GM23248 (cell line): ENCODE data around the gene LMAN2. TPM values are rescaled to one million over a fixed set of nuclear protein-coding genes. Genes with fewer than 3 reads are reported as not detected.

Experiments
- DNase-seq: peaks from one replicate; pipeline ENCODE4 v3.0.0-alpha.2; 2015
- H2AFZ ChIP-seq: fragments of 200-600 bp; sonication (generic); 2 replicates; pipeline ENCODE4 v1.6.1; 2016; ENCODE audit warnings: antibody characterized with exemption
- H3F3A ChIP-seq: fragments of 200-600 bp; sonication (generic); 2 replicates; pipeline ENCODE4 v1.6.1; 2016; ENCODE audit warnings: mild to moderate bottlenecking, antibody characterized with exemption, mixed run types; ENCODE audit not compliant: insufficient read depth
- H3K27ac ChIP-seq: fragments of 200-600 bp; sonication (generic); 2 replicates; pipeline ENCODE4 v1.5.1; 2016; ENCODE audit warnings: mild to moderate bottlenecking
- H3K27me3 ChIP-seq: fragments of 200-600 bp; sonication (generic); replicated peaks from 2 replicates; pipeline ENCODE4 v1.6.1; 2016; ENCODE audit warnings: mild to moderate bottlenecking; ENCODE audit not compliant: insufficient read depth
- H3K36me3 ChIP-seq: fragments of 200-600 bp; sonication (generic); 2 replicates; pipeline ENCODE4 v1.6.1; 2016; ENCODE audit warnings: low read depth, mild to moderate bottlenecking
- H3K4me1 ChIP-seq: fragments of 200-600 bp; sonication (generic); 2 replicates; pipeline ENCODE4 v1.6.1; 2016; ENCODE audit warnings: mild to moderate bottlenecking; ENCODE audit not compliant: insufficient read depth
- H3K4me2 ChIP-seq: fragments of 200-600 bp; sonication (generic); one replicate; pipeline ENCODE4 v1.6.1; 2016; ENCODE audit warnings: mild to moderate bottlenecking; ENCODE audit not compliant: unreplicated experiment
- H3K4me3 ChIP-seq: fragments of 200-600 bp; sonication (generic); 2 replicates; pipeline ENCODE4 v1.5.1; 2016; ENCODE audit warnings: mild to moderate bottlenecking
- H3K79me2 ChIP-seq: fragments of 200-600 bp; sonication (generic); 2 replicates; pipeline ENCODE4 v1.6.1; 2016; ENCODE audit warnings: mild to moderate bottlenecking; ENCODE audit not compliant: insufficient read depth
- H3K9ac ChIP-seq: fragments of 200-600 bp; sonication (generic); 2 replicates; pipeline ENCODE4 v1.6.1; 2016; ENCODE audit warnings: mild to moderate bottlenecking
- H3K9me2 ChIP-seq: fragments of 200-600 bp; sonication (generic); 2 replicates; pipeline ENCODE4 v1.6.1; 2016; ENCODE audit warnings: mixed run types, mild to moderate bottlenecking, moderate library complexity; ENCODE audit not compliant: insufficient read depth
- H3K9me3 ChIP-seq: fragments of 200-600 bp; sonication (generic); one replicate; pipeline ENCODE4 v1.6.1; 2017; ENCODE audit warnings: low read depth
- H4K20me1 ChIP-seq: fragments of 200-600 bp; sonication (generic); 2 replicates; pipeline ENCODE4 v1.6.0; 2016; ENCODE audit not compliant: insufficient read depth
- EZH2 ChIP-seq: fragments of 200-600 bp; sonication (generic); IDR thresholded peaks from 2 replicates; pipeline ENCODE4 v1.6.1; 2018; ENCODE audit warnings: antibody characterized with exemption, mild to moderate bottlenecking; ENCODE audit not compliant: insufficient read depth, poor library complexity, severe bottlenecking
- EZH2phosphoT487 ChIP-seq: fragments of 200-600 bp; sonication (generic); IDR thresholded peaks from 2 replicates; pipeline ENCODE4 v1.6.1; 2018; ENCODE audit warnings: antibody characterized with exemption, moderate library complexity, mild to moderate bottlenecking, low read depth; ENCODE audit not compliant: insufficient read depth
- WGBS, 2 experiments: methylation state at CpG; one replicate each; pipeline ENCODE4 v1.1.6; 2015 to 2017; ENCODE audit warnings: low lambda C conversion rate in 2 of 2, low coverage in 1 of 2; ENCODE audit errors: missing lambda C conversion rate in 2 of 2; 5-methylcytosine and 5-hydroxymethylcytosine counted together
- in situ Hi-C: fragments of 300-500 bp; cut with MboI; formaldehyde crosslinking; loops from 2 replicates; pipeline ENCODE4 v1.15.0; 2020
- polyA plus RNA-seq: library from polyadenylated mRNA; unstranded; fragments of >200 nt; fragmentation: Nextera tagmentation; extraction: Ambion mirVana; gene quantifications from 2 replicates; pipeline ENCODE4 v1.2.1, GENCODE V29; 2016
- total RNA-seq: library from RNA; depleted of rRNA; stranded (reverse); fragments of >200 nt; shearing (Covaris generic); gene quantifications from 2 replicates; pipeline ENCODE4 v1.2.3, GENCODE V29; 2014

Gene LMAN2
- total and polyA plus RNA-seq, 2 experiments from 2014 or later = 303 to 313 TPM

DNA sequence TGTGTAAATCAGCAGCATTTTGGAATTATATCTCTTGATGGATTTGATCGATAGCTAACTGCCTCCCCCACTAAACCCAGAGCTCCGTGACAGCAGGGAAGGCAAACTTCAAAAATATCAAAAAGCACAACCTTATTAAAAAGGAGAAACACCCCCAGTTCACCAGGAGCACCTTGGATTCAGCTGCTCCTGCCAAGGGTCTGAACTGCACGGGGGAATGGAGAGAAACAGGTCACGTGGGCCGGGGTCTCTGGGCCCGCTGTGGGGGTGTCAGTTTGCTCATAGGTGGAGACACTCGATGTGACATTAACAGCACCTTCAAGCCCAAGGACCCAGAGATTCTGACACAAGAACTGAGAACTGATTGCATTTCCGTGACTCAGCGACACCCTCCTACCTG, 31.7 kb upstream of the LMAN2 start:
- H4K20me1 ChIP-seq = no peaks in the 10 kb centered on the region
- no peak overlapping the region for H3K4me2 ChIP-seq
- 72 to 75% methylated on average over 9 of the region's 9 CpGs for WGBS, 2 experiments
- no peaks in the 10 kb centered on the region for H3K9me3 ChIP-seq
- no peak overlapping the region for H3K9ac ChIP-seq
- no peak overlapping the region for H3K4me3 ChIP-seq
- no peaks in the 10 kb centered on the region for H3K79me2 ChIP-seq
- H3K4me1 ChIP-seq = no peaks in the 10 kb centered on the region
- no peak for DNase-seq
- peaks cover 7% of the 10 kb centered on the region for H3F3A ChIP-seq
- H3K27ac ChIP-seq = no peak overlapping the region
- no peak overlapping the region for H2AFZ ChIP-seq
- in situ Hi-C loops = no loop called here
- TF ChIP-seq EZH2 (no peak), EZH2phosphoT487 (no peak)
- H3K36me3 ChIP-seq = no peaks in the 10 kb centered on the region
- no peaks in the 10 kb centered on the region for H3K9me2 ChIP-seq
- peaks cover 30% of the 10 kb centered on the region for H3K27me3 ChIP-seq

DNA sequence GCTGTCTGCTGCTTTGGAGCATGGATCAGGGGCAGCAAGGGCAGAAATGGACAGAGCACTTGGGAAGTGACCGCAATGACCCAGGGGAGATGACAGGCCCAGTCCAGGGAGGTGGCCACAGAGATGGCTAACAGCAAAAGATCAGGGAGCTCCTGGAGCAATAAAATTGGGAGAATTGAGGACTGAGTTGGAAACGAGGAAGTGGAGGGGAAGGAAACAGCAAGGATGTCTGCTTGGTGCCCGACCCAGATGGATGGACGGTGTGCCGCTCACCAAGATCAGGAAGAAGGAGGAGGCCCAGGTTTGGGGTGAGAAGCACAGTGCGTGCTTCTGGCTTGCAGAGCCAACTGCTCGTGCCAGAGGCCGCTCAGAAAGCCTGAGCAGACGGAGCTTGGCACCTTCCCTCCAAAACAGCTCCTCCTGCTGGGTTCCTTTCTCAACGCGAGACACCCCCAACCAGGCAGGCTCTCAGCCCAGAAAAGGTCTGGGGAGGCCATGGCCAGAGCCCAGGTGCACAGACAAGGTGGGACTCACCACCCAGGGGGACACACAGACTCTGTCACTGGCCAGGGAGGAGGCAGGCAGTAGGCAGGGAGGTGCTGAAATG, 31.1 kb upstream of the LMAN2 start:
- Histone ChIP-seq H3K9ac (no peak overlapping the region), H2AFZ (no peak overlapping the region), H3K4me1 (no peaks in the 10 kb centered on the region), H3K36me3 (no peaks in the 10 kb centered on the region), H3K9me2 (no peaks in the 10 kb centered on the region), H3K79me2 (no peaks in the 10 kb centered on the region), H3K4me3 (no peak overlapping the region), H3K27ac (no peak overlapping the region), H3K9me3 (no peaks in the 10 kb centered on the region), H3K4me2 (no peak overlapping the region), H3K27me3 (peaks cover 30% of the 10 kb centered on the region), H4K20me1 (no peaks in the 10 kb centered on the region), H3F3A (peaks cover 4% of the 10 kb centered on the region; the same call in 1 of the 2 replicates)
- no peak for TF ChIP-seq EZH2phosphoT487
- no peak for TF ChIP-seq EZH2
- WGBS, 2 experiments = 40 to 46% methylated on average over 9 to 11 of the region's 11 CpGs
- DNase-seq = peak; percentile 42
- in situ Hi-C loops = no loop called here

DNA sequence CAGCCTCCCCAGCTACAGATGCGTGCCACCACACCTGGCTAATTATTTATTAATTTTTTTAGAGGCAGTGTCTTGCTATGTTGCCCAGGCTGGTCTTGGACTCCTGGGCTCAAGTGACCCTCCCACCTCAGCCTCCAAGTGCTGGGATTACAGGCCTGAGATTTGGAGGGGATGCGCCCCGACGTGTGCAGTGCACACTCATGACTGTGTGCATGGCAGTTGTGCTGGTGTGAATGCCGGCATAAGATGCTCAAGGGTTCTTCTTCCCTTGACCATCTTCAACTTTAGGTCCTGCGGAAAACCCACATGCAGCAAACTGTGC, 29.3 kb upstream of the LMAN2 start:
- no peak overlapping the region for H3K4me2 ChIP-seq
- H3K36me3 ChIP-seq = no peaks in the 10 kb centered on the region

DNA sequence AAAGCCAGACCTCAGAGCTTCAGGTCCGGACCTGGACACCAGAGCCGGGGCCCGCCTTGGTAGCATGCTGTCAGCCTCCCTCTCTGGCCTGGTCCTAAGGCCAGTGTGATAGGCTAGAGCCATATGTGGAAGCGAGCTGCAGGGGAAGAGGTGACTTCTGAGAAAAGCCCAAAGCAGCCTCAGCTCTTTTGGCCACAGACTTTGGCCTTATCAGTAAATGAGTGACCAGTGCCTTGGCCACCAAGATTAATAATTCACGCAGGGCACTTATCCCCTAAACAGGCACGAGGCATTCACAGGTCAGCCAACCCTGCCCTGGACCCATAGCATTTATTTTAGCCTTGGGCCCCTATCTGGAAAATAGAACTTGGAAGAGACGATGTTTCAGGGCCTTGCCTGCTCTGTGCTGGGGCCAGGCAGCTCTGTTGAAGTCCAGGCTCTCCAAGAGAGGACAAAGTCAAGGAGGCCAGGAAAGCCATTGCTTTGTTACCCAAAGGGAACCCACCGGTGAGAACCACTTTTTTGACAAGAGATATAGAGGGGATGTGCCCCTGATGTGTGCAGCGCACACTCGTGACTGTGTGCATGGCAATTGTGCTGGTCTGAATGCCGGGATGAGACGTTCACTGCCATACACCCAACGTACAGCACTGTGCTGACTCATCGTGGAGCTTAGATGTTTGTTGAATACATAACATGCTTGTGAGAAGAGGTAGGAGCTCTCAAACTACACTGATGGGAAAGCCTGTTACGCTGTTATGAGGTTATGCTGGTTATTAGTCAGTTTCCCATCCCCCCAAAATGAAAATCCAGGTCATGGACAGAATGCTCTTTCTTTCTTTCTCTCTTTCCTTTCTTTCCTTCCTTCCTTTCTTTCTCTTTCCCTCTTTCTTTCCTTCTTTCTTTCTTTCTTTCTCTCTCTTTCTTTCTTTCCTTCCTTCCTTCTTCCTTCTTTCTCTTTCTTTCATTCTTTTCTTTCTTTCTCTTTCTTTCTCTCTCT, 27.7 kb upstream of the LMAN2 start:
- no peak overlapping the region for H3K4me2 ChIP-seq
- H3F3A ChIP-seq = peaks cover 4% of the 10 kb centered on the region; the same call in 1 of the 2 replicates
- 62 to 69% methylated on average over 15 of the region's 15 CpGs for WGBS, 2 experiments

More for the DNA sequence above, 29.3 kb upstream of the LMAN2 start:
- no peaks in the 10 kb centered on the region for H3K79me2 ChIP-seq
- H2AFZ ChIP-seq = no peak overlapping the region
- in situ Hi-C loops = no loop called here
- no peak overlapping the region for H3K4me3 ChIP-seq
- no peak overlapping the region for H3K9ac ChIP-seq
- no peaks in the 10 kb centered on the region for H4K20me1 ChIP-seq
- no peaks in the 10 kb centered on the region for H3K9me2 ChIP-seq
- WGBS, 2 experiments = 59 to 65% methylated on average over 6 of the region's 6 CpGs
- TF ChIP-seq EZH2 = no peak
- TF ChIP-seq EZH2phosphoT487 = no peak
- no peak for DNase-seq
- H3K27me3 ChIP-seq = peaks cover 30% of the 10 kb centered on the region
- peaks cover 4% of the 10 kb centered on the region; the same call in 1 of the 2 replicates for H3F3A ChIP-seq
- no peaks in the 10 kb centered on the region for H3K4me1 ChIP-seq
- no peak overlapping the region for H3K27ac ChIP-seq
- H3K9me3 ChIP-seq = no peaks in the 10 kb centered on the region

More for the DNA sequence above, 27.7 kb upstream of the LMAN2 start:
- H3K9ac ChIP-seq = no peak overlapping the region
- peaks cover 19% of the 10 kb centered on the region for H3K27me3 ChIP-seq
- no peak overlapping the region for H3K4me3 ChIP-seq
- no peak overlapping the region for H2AFZ ChIP-seq
- H3K27ac ChIP-seq = no peak overlapping the region
- TF ChIP-seq EZH2phosphoT487 (no peak), EZH2 (no peak)
- DNase-seq = peak; percentile 90
- no peaks in the 10 kb centered on the region for H4K20me1 ChIP-seq
- H3K79me2 ChIP-seq = no peaks in the 10 kb centered on the region
- no peaks in the 10 kb centered on the region for H3K9me3 ChIP-seq
- H3K9me2 ChIP-seq = no peaks in the 10 kb centered on the region
- in situ Hi-C loops = no loop called here
- no peaks in the 10 kb centered on the region for H3K36me3 ChIP-seq
- no peaks in the 10 kb centered on the region for H3K4me1 ChIP-seq
